Measurements from ENCODE around the gene LAMA2.

LAMA2 gene

DNA sequence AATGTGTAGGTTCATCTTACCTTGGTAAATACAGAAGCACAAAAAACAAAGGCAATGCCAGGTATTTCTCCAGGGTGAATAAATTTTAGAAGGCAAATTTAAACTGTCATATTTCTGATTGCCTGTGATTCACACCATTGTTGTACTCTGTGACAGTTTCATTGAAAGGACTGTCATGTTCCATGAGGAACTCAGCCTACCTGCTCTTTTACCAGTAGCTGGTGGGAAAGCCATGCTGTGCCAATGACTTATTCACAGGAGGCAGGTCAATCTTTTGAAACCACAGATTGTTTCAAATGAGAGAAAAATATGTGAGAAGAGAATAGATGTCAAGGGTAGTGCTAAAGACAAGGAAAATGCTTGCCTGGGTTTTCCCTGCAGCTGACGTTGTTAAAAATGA lies 206.4 kb downstream of the LAMA2 start:
- DNase-seq = no peak

DNA sequence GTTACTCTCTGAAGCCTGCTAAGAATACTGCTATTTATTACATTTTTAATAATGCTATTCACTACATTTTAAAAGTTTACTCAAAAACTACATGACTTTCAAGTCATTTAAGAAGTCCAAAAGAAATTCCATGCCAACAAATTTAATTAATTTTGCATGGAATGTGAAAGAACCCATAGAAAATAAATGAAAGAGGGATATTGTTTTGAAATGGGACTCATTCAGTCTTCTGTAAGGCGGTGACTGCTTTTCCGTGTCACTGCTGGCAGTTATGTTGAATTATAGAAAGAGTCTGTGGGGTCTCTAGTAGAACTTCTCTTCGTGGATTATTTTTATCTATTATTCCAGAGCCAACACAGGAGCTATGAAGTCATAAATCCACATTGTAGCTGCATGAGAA lies 211.2 kb downstream of the LAMA2 start:
- DNase-seq = no peak

DNA sequence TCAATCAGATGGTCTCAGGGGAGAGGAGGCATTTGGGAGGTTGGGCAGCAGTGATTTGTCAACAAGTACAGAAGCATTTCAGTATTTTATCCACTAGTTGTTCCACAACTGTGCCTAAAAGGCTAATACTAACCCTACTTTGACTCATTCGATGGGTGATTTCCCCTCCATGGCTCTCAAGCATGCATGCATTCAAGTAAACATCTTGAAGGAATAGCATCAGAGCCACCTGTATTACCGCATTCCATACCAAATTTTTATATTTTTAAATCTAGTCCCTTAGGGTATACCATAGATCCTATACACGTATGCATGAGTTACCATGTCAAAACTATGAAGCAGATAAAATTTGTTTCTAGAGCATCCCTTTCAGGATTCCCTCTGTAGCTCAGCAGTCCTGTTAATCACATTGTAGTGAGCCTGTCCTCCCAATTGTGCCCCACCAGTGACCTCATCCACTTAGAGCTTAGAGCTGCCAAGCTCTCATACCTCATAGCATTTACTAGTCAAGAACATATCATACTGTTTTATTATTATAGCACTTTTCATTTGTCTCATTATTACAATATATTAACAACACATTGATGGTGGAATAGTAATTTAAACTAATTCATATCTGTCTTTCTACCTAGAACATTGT lies 213.8 kb downstream of the LAMA2 start:
- DNase-seq = no peak

DNA sequence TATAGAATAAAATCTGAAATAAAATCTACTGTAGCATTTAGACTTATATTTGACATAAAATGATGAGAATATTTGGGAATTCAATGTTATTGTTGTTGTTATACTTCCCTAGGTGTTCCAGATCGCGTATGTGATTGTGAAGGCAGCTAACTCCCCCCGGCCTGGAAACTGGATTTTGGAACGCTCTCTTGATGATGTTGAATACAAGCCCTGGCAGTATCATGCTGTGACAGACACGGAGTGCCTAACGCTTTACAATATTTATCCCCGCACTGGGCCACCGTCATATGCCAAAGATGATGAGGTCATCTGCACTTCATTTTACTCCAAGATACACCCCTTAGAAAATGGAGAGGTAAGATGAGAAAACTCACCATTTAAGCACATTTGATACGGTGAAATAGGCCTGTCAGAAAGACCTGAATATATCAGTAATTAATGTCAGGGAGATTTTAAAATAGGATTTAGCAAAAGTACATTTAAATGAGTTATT lies 215.2 kb downstream of the LAMA2 start:
- DNase-seq = no peak

- no peak for DNase-seq
Measured at GRCh38 chr6:129099696-129100095, 216.8 kb downstream of the LAMA2 start.

- DNase-seq = no peak
Measured at GRCh38 chr6:129100164-129100563, 217.2 kb downstream of the LAMA2 start.

DNA sequence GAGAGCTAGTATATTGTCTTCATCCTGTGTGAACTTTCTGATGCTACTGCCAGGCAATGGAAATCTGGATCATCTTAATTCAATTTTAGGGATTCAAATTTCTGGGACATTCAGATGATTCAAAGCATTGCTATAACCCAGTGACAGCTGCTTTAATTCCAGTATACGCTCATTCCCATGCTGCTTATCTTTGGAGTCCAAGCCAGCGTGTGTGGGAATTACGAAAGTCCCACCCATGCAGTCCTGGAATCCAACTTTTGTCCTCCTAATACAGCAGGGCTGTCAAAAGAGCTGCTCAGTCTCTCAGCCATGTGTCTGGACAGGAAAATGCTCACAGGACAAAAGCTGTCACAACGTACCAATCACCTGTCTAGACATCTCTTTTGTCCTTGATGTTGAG lies 219.8 kb downstream of the LAMA2 start:
- no peak for DNase-seq

DNA sequence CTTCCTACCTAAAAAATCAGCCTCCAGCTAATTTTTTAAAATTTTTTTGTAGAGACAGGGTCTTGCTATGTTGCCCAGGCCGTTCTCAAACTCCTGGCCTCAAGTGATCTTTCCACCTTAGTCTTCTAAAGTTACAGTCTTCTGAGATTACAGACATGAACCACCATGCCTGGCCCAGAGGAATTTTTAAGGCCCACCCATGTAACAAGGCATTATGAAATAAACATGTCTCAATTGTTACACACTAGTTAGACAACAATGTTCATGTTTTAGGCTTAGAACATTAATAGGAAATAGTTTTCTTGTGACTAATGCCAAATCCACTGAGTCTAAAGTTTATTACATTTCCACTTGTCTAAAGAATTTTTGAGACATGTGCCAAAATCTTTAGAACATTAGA lies 221.2 kb downstream of the LAMA2 start:
- DNase-seq = no peak

DNA sequence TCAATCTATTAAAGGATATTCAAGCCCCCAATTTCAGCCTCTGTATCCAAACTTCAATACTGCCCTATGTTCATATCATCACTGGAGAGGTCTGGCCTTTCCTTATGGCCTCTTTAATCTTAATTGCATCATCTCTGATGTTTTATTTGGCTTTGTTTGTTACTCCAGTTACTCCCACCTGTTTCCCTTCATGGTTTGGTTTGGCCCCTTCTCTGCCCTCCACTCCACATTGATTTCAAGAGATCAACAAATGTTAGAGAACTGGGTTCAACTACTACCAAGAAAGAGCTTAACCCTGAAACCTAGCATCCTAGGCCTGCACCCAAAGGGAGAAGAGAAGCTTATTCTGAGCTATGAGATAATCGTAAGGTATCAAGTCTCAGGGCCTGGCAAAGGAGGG lies 221.6 kb downstream of the LAMA2 start:
- no peak for DNase-seq

DNA sequence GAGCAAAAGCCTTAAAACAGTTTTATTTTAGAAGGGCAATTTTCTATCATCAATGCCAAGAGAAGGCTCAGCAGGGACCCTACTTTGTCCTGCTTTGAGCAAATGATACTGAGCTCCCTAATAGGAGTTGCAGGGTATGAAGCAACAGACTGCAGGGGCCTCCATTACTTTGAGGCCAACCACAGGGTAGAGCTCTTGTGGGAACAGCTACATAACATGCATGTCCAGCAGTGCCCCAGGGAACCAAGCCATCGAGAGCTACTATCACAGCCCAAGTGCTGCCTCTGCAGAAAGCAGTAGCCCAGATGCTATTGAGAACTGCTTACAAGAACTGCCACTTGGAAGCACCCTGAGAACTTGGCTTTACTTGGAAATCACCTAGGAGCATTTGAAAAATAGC lies 222.1 kb downstream of the LAMA2 start:
- DNase-seq = no peak

DNA sequence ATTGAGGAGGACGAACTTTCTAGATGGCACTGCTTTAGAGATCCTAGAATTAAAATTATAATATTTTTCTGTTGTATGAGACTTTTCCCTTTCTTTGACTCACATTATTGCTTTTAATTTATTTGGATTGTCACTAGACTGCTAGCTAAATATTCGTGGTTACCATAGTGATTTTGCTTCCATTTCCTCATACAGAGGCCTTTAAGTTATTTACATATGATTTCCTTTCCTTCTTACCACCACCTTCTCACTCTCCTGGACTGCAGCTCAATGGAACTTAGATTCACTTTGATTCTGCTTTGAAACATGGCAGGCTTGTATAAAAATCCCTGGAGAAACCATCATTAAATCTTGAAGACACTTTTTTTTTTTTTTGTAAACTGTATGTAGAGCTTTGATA lies 222.9 kb downstream of the LAMA2 start:
- no peak for DNase-seq

DNA sequence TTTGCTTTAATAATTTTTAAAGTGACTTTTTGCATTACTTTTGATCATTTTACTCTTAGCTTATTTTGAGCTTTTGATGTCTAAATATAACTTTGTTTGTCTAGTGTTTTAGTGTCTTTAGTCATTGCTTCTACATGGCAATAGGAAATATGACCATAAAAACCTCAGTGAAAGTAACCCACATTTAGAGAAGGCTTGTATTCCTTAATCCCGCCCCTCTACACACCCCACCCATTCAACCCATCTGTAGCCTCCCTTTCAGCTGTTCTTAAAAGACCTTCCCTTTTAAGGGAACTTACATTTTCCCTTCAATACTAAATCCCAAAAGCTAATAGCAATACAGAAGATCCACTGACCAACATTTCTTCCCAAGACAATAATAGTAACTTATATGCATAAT lies 225.4 kb downstream of the LAMA2 start:
- DNase-seq = no peak

GRCh38 chr6:129110690-129111343 lies 227.9 kb downstream of the LAMA2 start:
- no peak for DNase-seq

DNA sequence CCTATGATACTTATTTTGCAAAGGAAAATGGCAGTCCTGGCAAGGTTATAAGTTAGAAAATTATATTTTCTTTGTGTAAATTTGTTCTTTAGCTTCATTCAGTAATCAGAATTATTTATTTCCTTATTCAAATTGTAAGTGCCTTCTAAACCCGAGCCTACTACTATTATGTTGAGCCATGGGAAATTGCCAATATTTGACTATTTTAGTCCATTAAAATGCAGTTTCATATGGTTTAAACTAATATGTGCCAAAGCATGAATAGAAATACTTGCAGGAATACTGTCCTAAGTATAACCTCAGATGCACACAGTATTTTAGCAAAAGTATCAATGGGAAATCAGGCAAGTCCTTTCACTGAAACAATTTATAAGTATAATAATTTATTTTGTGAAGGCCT lies 228.4 kb downstream of the LAMA2 start:
- no peak for DNase-seq

- no peak for DNase-seq
Measured at GRCh38 chr6:129111853-129112252, 228.9 kb downstream of the LAMA2 start.

DNA sequence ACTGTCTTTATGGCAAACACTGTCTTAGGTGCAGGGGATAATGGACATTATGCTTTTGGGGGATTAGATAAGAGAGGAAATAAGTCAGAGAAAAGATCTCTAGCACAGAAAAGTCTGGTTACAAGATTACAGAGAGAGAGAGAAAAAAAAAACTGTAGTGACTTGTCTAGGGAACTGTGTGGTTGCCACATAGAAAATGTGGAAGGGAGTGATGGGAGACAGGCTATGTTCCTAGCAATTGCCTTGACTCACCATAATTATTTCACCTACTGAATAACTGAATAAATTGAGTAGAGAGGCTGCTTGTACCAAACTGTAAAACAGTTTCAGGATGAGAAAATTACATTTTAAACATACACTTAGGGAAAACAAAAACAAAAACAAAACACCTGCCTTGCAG lies 229.7 kb downstream of the LAMA2 start:
- DNase-seq = no peak

GRCh38 chr6:129113637-129114036 lies 230.7 kb downstream of the LAMA2 start:
- no peak for DNase-seq

DNA sequence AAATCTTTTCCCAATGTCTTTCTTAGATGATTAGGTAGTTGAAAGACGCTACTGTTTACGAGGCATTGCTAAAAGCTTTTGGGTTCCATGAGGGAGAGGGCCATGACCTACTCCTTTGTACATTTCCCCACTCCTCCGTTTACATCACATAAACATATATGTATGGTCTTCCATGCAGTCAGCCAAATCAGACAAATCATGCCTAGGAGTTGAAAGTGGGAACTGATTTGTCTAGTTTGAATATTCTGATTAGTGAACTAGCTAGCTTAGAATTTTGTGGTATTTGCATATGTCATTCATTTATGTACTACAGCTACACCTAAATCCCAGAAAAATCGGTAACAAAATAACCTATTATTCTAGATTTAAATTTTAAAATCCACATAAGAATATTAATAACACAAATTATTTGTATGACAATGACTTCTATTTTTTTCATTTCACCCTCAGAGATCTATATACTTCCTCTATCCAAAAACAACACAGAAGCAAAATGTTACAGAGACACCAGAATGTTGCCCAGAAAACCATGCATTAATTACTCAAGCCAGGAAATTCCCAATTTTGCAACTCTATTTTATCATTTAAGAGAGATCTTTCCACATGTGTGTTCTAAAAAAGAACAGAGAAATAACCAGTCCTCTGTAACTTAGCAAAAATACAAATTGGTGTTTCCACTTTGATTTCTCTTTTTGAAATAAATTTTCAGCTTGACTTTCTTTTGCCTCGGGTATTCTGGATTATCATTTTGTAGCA lies 231.9 kb downstream of the LAMA2 start:
- DNase-seq = no peak

GRCh38 chr6:129115471-129115870 lies 232.5 kb downstream of the LAMA2 start:
- DNase-seq = no peak

DNA sequence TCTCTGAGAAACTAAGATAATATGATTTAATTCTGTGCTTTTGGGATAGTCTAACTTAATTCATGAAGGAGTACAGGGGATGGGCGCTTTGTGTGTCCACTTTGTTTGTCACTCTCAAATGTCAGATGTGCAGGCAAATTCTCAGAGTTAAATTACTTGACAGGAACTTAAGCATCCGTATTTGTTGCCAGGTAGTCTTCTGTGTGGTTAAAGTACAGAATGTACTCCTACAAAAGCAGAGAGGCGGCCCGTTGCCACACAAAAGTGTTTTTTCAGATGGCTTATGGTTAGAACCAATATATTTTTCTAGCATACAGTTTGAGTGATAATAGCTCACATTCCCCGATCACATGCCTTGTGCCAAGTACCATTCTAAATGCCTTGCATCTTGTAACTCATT lies 234.4 kb downstream of the LAMA2 start:
- no peak for DNase-seq

GRCh38 chr6:129120856-129121638 lies 238.1 kb downstream of the LAMA2 start:
- no peak for DNase-seq

- no peak for DNase-seq
Measured at GRCh38 chr6:129124347-129124746, 241.4 kb downstream of the LAMA2 start.

DNA sequence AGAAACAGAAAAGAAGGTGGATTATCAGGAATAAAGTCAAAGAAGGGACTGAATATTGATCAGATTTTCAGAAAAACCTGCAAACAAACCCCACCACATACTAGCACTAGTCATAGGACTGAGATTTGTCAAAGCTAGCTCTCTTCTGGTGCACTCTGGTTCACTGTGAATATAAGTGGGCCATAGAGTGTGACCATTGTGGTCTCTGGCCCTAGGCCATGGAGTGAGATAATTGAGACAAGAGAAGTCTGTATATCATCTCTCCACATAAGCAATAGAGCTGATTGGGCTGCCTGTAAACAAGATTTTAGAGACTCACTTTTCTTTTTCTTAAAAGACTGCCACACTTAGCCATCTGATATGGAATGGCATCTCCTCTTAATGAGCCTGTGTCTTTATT lies 247.2 kb downstream of the LAMA2 start:
- DNase-seq = no peak

Data from NCI-H2029 treated with DMSO at 0.1 percent for 48 hours (cell line).